ENCODE data around the gene OR6B1.
"Not testable (repeated sequence)": the region's sequence is repeated elsewhere in the genome, so short reads cannot be mapped to it uniquely, and the experiment has no call there.

OR6B1 gene

DNA sequence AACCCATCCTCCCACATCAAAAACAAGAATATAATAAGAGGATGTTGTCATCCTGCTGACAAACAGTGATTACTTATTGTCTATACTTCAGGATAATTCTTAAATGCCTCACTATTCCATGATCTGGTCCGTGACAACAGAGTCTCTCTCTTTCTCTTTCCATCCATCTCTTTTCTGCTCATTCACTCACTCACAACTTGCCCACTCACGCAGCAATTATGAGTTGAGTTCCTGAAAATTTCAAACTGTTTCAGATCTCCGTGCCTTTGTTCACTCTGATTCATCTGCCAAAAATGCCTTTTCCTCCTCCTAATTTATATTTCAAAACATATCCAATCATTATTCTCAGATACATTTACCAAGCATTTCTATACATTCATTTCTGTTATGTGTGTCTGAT, 1.4 kb downstream of the OR6B1 start:
- TF ChIP-seq, protein P1, sequence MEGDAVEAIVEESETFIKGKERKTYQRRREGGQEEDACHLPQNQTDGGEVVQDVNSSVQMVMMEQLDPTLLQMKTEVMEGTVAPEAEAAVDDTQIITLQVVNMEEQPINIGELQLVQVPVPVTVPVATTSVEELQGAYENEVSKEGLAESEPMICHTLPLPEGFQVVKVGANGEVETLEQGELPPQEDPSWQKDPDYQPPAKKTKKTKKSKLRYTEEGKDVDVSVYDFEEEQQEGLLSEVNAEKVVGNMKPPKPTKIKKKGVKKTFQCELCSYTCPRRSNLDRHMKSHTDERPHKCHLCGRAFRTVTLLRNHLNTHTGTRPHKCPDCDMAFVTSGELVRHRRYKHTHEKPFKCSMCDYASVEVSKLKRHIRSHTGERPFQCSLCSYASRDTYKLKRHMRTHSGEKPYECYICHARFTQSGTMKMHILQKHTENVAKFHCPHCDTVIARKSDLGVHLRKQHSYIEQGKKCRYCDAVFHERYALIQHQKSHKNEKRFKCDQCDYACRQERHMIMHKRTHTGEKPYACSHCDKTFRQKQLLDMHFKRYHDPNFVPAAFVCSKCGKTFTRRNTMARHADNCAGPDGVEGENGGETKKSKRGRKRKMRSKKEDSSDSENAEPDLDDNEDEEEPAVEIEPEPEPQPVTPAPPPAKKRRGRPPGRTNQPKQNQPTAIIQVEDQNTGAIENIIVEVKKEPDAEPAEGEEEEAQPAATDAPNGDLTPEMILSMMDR (IDR thresholded peaks at IDR 0.05), result no peak
- no peak for TF ChIP-seq ZFX (IDR thresholded peaks at IDR 0.05; ENCODE audit: borderline replicate concordance)
- H3K27ac ChIP-seq, result no peak overlapping the region

DNA sequence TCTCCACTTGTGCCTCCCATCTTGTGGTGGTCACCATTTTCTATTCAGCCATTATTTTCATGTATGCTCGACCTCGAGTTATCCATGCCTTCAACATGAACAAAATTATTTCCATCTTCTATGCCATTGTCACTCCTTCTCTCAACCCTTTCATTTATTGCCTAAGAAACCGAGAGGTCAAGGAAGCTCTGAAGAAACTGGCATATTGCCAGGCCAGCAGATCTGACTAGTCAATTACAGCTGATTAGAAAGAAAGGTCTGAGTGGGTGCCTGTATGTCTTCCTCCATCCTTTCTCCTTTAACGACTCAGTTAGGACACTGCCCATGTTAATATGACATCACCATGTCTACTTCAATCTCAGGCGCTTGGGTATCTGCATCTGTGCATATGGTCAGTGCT, 4.6 kb downstream of the OR6B1 start:
- no peak overlapping the region for H3K27ac ChIP-seq
- TF ChIP-seq, protein P1 (IDR thresholded peaks at IDR 0.05), result no peak

DNA sequence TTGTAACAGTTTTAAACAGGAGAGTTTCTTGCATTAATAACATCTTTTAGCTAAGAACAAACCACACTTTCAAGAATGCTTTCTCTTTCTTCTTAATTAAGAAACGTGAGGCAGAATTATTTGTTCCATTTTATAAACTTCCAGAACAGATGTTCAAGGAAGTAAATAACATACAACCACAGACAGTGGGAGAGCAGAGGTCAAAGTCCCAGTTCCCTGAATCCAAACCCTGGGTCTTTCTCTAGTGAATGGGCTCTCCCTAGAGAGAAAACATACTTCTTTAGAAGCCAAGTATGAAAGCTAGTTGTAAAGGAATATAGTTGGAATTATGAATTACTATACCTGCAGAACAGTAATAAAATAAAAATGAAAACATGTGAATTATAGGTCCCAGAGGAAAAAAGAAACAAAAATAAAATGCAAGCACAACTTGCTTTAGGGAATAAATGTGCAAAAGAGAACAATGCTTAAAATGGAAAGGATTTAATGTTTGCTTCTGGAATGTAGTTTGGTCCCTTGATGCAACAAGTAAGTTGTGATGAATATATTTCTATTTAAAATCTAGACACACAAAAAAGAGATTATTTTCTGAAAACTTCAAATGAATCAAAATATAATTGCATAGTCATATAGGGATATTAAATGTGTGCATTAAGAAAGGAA, 6.0 kb downstream of the OR6B1 start:
- TF ChIP-seq ZFX (IDR thresholded peaks at IDR 0.05; ENCODE audit: borderline replicate concordance), result no peak
- TF ChIP-seq, protein P1 (IDR thresholded peaks at IDR 0.05), result no peak

DNA sequence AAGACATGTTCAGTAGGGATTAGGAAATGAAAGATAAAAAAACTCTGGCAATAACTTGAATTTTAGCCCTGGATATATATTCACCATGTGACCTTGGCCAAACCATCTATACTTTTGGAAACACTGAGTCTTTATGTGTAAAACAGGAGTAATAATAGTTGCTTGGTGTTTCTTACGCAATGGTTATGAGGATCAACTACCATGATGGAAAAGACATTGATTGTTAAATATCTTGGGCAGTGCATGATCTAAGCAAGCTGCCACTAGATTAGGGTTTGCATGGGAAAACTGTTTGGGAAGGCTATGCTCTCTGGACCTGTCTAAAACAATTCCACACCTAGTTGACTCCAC, 6.5 kb downstream of the OR6B1 start:
- H3K27ac ChIP-seq, result no peak overlapping the region
- TF ChIP-seq ZFX (IDR thresholded peaks at IDR 0.05; ENCODE audit: borderline replicate concordance), result no peak
- TF ChIP-seq, protein P1 (IDR thresholded peaks at IDR 0.05), result no peak

More for the DNA sequence above, 6.0 kb downstream of the OR6B1 start:
- no peak overlapping the region for H3K27ac ChIP-seq

DNA sequence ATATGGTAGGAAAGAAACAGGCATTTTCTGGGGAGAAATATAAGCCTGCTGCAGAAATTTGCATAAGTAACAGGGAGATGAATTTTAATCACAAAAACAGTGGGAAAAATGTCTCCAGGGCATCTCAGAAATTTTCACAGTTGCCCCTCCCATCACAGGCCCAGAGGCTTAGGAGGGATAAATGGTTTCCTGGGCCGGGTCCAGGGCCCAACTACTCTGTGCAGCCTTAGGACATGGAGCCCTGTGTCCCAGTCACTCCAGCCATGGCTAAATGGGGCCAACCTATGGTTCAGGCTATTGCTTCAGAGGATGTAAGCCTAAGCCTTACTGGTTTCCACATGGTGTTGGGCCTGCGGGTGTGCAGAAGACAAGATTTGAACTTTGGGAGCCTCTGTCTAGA, 9.2 kb downstream of the OR6B1 start:
- H3K27ac ChIP-seq, result no peak overlapping the region
- TF ChIP-seq, protein P1 (IDR thresholded peaks at IDR 0.05), result no peak
- no peak for TF ChIP-seq ZFX (IDR thresholded peaks at IDR 0.05; ENCODE audit: borderline replicate concordance)

DNA sequence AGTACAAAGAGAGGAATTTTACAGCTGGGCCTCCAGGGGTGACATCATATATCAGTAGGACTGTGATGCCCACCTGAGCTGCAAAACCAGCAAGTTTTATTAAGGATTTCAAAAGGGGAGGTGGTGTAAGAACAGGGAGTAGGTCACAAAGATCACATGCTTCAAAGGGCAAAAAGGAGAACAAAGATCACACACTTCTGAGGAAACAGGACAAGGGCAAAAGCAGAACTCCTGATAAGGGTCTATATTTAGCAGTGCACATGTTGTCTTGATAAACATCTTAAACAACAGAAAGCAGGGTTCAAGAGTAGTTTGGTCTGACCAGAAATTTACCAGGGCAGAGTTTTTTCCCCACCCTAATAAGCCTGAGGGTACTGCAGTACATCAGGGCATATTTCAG, 9.9 kb downstream of the OR6B1 start:
- H3K27ac ChIP-seq, result not testable (repeated sequence)

DNA sequence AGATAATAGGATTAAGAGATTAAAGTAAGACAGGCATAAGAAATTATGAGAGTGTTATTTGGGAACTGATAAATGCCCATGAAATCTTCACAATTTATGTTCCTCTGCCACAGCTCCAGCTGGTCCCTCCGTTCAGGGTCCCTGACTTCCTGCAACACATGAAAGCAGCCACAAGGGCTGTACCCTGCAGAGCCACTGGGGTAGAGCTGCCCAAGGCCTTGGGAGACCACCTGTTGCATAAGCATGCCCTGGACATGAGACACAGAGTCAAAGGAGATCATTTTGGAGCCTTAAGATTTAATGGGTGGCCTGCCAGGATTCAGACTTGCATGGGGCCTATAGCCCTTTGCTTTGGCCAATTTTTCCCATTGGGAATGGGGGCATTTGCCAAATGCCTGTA, 10.7 kb downstream of the OR6B1 start:
- not testable (repeated sequence) for H3K27ac ChIP-seq

DNA sequence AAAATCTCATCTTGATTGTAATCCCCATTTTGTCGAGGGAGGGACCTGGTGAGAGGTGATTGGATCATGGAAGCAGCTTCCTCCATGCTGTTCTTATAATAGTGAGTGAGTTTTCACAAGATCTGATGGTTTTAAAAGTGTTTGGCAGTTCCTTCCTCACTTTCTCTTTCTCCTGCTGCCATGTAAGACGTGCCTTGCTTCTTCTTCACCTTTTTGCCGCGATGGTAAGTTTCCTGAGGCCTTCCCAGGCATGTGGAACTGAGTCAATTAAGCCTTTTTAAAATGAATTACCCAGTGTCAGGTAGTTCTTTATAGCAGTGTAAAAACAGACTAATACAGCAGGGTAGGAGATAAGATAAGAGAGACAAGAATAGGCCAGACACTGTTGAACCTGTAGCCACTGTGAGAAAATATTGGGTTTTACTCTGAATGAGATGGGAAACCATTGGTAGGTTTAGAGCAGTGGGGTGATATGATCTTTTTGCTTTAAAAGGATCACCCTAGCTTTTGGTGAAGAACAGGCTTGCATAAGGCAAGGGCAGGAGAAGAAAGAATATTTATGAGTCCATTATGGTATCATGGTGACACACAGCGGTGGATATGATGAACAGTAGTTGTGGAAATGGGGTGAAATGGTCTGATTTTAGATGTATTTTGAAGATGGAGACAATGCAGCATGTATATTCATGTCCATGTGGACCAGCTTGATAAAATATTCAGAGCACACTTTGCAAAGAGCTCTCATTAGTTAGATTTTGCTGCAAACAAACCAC, 11.5 kb downstream of the OR6B1 start:
- H3K27ac ChIP-seq, result no peak overlapping the region
- TF ChIP-seq, protein P1 (IDR thresholded peaks at IDR 0.05), result no peak
- TF ChIP-seq ZFX (IDR thresholded peaks at IDR 0.05; ENCODE audit: borderline replicate concordance), result no peak

All from 22Rv1 (cell line).